Activated CD8-positive, alpha-beta memory T cell treated with anti-CD3 and anti-CD28 coated beads, Interleukin-2, amount 50 U/mL, for 48 hours (primary cell): ENCODE results near the gene TSBP1.
A peak's percentile ranks its signal among the peaks of the same experiment; 100 is the strongest.
"Not testable (repeated sequence)": the region's sequence is repeated elsewhere in the genome, so short reads cannot be mapped to it uniquely, and the experiment has no call there.

Experiments used
- DNase-seq: peaks from one replicate; pipeline ENCODE4 v3.0.0-alpha.2; 2020

TSBP1 gene

DNA sequence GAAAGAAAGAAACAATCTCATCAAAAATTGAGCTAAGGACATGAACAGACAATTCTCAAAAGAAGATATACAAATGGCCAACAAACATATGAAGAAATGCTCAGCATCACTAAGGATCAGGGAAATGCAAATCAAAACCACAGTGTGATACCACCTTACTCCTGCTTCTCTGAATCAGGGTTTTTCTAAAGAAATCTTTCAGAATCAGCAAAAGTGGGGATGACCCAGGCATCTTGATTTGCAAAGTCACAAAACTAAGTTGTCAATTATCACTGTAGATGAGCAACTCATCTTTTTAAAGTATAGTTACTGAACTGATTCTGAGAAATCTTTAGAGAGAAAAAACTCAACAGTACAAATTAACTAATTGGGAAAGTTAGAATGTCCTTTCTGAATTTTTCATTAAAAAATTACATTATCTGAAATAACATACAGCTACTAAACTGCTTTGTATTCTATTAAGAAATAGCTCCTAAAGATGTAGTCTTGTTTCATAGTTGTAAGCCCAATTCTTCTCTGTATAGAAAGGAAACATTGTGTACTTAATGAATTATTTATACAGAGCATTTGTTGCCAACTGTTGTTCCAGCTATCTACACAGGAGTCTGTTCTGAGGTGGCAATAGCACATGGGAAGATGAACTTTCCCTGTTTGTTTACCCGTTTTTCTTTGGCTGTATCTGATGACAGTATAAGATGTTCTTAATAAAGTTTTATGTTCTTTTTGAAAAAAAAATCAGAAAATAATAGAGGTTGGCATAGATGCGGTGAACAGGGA, 97.7 kb downstream of the TSBP1 start:
- not testable (repeated sequence) for DNase-seq

DNA sequence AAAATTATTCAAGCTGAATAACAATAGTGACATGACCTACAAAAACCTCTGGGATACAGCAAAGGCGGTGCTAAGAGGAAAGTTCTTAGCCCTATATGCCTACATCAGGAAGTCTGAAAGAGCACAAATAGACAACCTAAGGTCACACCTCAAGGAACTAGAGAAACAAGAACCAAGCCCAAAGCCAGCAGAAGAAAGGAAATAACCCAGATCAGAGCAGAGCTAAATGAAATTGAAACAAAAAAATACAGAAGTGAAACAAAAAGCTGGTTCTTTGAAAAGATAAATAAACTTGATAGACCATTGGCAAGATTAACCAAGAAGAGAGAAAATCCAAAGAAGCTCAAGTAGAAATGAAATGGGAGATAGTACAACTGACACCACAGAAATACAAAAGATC, 100.3 kb downstream of the TSBP1 start:
- no peak for DNase-seq

DNA sequence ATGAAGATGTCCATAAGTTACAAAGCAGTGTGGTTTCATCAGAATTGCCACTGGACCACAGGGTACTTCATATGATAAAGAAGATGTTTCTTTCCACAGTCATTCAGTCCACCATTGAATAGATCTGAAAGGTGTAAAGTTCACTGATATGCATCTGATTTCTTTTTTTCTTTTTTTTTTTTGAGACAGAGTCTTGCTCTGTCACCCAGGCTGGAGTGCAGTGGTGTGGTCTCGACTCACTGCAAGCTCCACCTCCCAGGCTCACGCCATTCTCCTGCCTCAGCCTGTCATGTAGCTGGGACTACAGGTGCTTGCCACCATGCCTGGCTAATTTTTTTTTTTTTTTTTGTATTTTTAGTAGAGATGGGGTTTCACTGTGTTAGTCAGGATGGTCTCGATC, 103.2 kb downstream of the TSBP1 start:
- DNase-seq = not testable (repeated sequence)

DNA sequence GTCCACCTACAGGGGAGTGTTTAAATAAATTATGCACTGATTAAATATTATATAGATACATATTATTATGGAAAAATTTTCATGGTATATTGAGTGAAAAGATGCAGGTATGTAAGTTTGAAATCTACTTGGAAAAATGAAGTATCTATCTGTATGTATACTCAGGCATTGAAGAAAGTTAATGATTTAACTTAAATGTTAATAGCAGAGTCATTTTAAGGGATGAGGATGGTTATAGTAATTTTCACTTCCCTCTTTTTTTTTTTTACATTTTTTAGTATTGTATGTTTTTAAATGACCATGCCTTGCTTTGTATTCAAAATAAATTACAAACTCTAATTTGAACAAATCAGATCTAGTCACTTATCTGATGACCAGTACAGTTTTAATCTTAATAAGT, 104.7 kb downstream of the TSBP1 start:
- DNase-seq = no peak

DNA sequence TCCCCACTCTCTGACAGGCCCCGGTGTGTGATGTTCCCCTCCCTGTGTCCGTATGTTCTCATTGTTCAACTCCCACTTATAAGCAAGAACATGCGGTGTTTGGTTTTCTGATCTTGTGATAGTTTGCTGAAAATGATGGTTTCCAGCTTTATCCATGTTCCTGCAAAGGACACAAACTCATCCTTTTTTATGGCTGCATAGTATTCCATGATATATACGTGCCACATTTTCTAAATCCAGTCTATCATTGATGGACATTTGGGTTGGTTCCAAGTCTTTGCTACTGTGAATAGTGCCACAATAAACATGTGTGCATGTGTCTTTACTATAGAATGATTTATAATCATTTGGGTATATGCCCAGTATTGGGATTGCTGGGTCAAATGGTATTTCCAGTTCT, 114.4 kb downstream of the TSBP1 start:
- not testable (repeated sequence) for DNase-seq

DNA sequence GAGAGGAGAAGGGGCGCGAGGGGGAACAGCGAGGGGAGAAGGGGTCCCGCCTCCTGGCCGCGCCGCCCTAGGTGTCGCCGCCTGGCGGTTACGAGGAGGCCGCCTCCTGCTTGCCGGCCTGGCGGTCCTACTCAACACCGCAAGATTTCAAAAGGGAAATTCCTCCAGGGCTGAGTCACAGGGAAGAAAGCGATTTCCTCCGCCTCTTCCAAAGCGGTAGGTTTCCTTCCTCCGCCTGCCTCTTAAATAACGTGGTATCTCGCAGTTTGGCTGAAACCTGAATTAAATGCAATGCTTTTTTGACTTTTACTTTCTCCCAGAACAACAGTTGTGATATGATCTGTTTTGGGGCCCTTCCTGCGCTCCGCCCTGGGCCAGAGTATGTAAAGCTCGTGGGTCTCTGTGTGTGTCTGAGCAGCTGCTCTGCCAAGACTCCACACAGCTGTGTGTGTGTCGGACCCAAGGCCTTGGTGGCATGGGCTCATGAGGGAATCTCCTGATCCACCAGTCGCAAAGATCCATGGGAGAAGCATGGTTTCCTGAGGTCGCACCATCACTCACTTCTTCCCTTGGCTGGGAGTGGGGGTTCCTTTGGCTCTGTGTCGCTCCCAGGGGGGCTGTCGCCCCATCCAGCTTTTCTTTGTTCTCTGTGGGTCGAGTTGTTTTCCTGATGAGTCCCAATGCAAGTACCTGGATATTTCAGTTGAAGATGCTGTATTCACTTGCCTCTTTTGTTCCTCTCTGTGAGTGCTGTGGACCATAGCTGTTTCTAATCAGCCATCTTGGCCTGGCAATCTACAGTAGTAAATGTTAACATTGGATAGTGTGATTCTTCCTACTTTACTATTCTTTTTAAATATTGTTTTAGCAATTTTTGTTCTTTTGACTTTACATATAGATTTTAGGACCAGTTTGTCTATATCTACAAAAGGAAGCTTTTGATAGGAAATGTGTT, 116.2 kb downstream of the TSBP1 start:
- peak; percentile 77 for DNase-seq

DNA sequence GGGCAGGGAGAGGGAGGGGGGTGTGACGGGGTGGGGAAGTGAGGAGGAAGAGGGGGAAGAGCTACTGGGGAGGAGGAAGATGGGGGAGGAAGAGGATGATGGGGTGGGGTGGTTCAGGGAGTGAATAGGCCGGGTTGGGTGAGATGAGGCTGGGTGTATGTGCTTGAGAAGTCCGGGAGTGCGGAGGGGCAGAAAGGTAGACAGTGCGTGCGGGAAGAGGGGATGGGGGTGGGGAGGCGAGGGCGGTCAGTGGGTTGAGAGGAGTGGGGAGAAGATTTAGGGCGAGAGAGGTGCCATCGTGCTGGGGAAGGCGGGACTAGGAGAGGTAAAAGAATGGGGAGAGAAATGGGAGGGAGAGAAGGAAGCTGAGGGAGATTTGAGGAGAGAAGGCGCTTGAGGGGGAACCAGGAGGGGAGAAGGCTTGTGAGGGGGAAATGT, 116.9 kb downstream of the TSBP1 start:
- DNase-seq = no peak

DNA sequence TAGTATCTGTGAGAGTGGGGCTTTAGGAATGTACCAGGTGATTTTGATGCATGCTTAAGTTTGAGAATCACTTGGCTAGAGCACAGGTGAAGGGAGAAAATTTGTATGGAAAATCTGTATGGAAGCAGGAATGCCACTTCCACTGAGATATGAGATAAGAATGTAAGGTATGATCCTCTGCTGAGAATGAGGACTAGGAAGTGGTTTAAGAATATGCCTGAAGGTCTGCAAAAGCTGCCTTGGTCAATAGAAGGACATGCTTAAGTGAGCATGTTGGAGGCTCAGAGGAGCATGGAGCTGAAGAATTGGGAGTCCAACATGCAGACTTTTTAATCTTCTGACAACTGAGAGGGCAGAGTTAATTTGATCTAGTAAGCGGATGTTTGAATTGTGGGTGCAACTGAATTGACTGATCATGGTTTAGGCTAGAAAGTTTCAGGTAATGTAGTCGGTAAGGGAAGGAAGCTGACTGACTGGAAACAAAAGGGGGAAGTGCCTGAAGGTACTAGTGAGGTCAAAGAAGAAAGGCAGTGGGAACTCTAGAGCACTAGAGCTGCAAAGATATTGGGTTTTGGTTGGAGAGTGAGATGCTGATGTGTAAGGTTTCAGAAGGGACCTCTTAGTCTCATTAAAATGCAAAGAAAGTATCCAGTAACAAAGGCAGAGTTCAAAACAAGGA, 119.2 kb downstream of the TSBP1 start:
- no peak for DNase-seq

DNA sequence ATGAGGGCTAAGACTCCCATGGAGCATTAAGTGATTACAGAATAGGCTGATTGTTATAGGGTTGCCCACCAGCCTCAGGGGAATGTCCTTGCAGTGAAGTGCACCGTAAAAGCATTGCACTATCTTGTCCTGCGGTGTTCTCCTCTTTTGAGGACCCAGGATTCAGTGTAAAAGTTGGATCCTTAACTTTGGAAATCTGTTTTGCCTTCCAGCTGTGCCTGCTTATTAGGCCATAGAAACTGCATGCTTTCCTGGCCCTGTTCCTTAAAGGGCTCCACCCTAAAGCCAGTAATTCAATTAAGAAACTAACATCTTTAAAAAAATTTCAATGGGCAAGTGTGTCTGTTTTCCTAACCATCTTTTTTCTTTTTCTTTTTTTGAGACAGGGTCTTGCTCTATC, 122.4 kb downstream of the TSBP1 start:
- DNase-seq = no peak

DNA sequence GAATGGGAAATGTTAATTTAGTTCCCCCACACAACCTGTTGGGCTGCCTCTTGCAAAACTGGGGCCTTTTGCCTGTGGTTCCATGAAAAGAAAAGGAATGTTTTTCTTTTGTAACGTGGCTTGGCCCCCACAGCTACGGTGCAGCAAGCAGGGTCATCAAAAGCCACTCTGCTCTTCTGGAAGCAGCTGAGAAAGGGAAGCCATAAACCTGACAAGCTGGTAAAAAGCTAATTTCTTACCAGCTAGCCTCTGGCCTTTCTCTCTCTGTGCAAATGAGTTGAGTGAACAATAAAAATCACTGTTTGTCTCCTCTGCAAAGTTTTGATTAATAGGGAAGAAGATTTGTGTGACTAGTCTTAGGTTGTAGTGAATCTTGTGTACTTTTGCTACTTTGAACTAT, 124.3 kb downstream of the TSBP1 start:
- no peak for DNase-seq

DNA sequence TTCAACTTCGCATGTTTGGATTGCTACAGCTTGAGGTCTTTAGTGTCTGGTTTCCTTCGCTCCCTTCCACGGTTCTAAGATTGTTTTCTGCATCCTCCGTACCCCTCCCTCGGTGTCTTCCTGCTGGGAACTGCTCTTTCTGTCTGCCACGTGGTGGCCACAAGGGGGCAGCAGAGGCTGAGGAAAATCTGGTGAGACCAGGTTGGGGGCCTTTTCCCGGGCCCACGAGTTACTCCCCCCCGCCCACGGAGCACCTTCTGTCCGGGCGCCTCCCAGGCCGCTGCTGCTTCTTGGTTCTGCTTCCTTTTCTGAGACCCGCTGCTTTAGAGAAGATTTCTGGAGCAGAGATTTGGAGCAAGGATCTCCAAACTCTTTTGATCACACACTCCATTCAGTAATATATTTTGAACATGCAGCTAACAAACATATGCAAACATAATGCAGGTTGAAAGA, 126.7 kb downstream of the TSBP1 start:
- peak; percentile 88 for DNase-seq

DNA sequence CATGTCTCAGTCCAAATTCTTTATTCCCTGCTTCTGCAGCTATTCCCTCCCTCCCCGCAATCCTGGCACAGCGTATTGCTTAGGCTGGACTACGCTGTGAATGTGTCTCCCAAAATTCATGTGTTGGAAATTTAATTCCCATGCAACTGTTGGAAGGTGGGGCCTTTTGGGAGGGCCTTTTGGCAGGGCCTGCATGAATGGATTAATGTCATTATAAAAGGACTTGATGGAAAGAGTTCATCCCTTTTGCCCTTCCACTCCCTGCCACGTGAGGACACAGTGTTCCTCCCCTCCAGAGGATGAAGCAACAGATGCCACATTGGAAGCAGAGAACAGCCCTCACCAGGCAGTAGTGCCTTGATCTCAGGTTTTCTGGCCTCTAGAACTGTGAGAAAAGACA, 127.4 kb downstream of the TSBP1 start:
- no peak for DNase-seq
